Mesothelial cell of epicardium (in vitro differentiated cells): Measurements from ENCODE around the gene PRKN. TPM values are rescaled to one million over a fixed set of nuclear protein-coding genes. Genes with fewer than 3 reads are reported as not detected.

ENCODE experiments used
- DNase-seq, 2 experiments: peaks; one replicate each; pipeline ENCODE4 v3.0.0; 2021; ENCODE audit warnings: low spot score in 2 of 2; ENCODE audit not compliant: unreplicated experiment in 2 of 2
- H3K27ac Mint-ChIP-seq: 2 replicates; pipeline ENCODE4 v1.8.0; 2021; ENCODE audit warnings: mixed read lengths
- H3K27me3 Mint-ChIP-seq: 2 replicates; pipeline ENCODE4 v1.8.0; 2021; ENCODE audit warnings: low read depth, mixed read lengths
- H3K36me3 Mint-ChIP-seq: 2 replicates; pipeline ENCODE4 v1.8.0; 2021; ENCODE audit warnings: mixed read lengths
- H3K4me1 Mint-ChIP-seq: 2 replicates; pipeline ENCODE4 v1.8.0; 2021; ENCODE audit warnings: mixed read lengths
- H3K4me3 Mint-ChIP-seq: 2 replicates; pipeline ENCODE4 v1.8.0; 2021; ENCODE audit warnings: mild to moderate bottlenecking, moderate library complexity, mixed read lengths
- H3K9me3 Mint-ChIP-seq: 2 replicates; pipeline ENCODE4 v1.8.0; 2021; ENCODE audit warnings: mixed read lengths
- CTCF ChIP-seq: fragments of 200-600 bp; sonication (generic); IDR thresholded peaks from one replicate; pipeline ENCODE4 v1.5.0; 2021; ENCODE audit warnings: antibody characterized with exemption; ENCODE audit not compliant: unreplicated experiment
- total RNA-seq: library from RNA; stranded (reverse); gene quantifications from 3 replicates; pipeline ENCODE4 v1.2.1, GENCODE V29; 2021

Gene PRKN
- total RNA-seq, 1 donor from 2014 or later = 7.6 TPM

DNA sequence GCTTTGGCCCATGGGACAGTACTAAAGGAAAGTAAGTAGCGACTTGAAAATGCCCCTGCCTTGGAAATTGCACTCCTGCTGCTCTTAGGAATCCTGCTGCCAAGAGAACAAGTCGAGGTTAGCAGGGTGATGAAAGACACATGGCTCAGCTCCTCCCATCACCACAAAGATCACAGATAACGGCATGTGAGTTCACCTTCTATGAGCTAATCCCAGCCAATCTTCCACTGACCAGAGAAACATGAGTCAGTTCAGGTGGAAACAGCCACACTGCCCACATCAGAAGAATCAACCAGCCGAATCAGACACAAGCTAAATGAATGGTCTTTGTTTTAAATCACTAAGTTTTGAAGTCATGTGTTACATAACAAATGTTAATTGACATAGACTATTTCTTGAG, 106.3 kb downstream of the PRKN start:
- Mint-ChIP-seq H3K4me1 (peaks cover 4% of the 10 kb centered on the region), H3K9me3 (no peaks in the 10 kb centered on the region), H3K27me3 (no peaks in the 10 kb centered on the region), H3K4me3 (no peak overlapping the region), H3K36me3 (no peaks in the 10 kb centered on the region), H3K27ac (no peak overlapping the region)
- TF ChIP-seq CTCF = no peak
- DNase-seq = no peak

DNA sequence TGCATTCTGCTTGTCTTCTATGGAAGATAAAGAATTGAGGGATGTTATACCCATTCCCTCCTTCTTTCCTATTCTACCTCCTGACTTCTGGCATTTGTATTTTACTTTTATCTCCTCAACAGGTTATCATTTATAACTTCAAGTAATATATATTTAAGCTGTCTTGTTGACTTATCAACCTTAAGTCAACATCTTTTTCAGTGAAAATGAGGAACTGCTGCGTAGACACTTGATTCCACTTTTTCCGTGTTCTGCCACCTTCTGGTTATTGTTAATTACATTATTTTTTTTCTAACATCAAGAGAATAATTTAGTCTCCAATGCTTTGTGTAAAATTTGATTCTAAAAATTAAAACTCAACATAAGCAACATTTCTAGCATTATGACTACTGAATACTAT, 107.5 kb downstream of the PRKN start:
- DNase-seq = no peak
- Mint-ChIP-seq H3K27ac (no peak overlapping the region), H3K36me3 (no peaks in the 10 kb centered on the region), H3K27me3 (no peaks in the 10 kb centered on the region), H3K4me3 (no peak overlapping the region), H3K4me1 (peaks cover 4% of the 10 kb centered on the region), H3K9me3 (no peaks in the 10 kb centered on the region)
- TF ChIP-seq CTCF = no peak

- Mint-ChIP-seq H3K27me3 (no peaks in the 10 kb centered on the region), H3K4me1 (peaks cover 4% of the 10 kb centered on the region), H3K27ac (no peak overlapping the region), H3K9me3 (no peaks in the 10 kb centered on the region), H3K36me3 (no peaks in the 10 kb centered on the region), H3K4me3 (no peak overlapping the region)
- no peak for DNase-seq
- TF ChIP-seq CTCF = no peak
Observed at GRCh38 chr6:162618448-162619002, 109.0 kb downstream of the PRKN start.

GRCh38 chr6:162615016-162615705, 112.4 kb downstream of the PRKN start:
- Mint-ChIP-seq H3K4me3 (no peak overlapping the region), H3K27ac (no peak overlapping the region), H3K9me3 (no peaks in the 10 kb centered on the region), H3K4me1 (no peaks in the 10 kb centered on the region), H3K27me3 (no peaks in the 10 kb centered on the region), H3K36me3 (no peaks in the 10 kb centered on the region)
- no peak for DNase-seq
- no peak for TF ChIP-seq CTCF

DNA sequence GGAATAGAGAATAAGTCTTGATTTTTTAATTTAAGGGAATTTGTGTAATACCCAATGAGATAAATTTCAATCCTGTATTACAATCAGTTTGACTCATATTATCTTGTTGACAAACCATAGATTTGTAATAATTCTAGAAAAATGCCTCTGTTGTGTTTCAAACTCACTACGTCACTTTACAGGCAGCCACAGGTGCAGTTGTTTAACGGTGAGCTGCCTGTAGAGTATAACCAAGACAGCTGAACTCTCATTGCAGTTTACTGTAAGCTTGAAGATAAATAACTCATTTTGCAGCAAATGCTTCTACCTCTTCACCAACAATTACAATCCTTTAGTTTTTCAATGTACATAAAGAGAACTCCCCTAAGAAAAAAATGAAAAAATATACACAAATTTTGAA, 114.3 kb downstream of the PRKN start:
- Mint-ChIP-seq H3K36me3 (no peaks in the 10 kb centered on the region), H3K4me1 (no peaks in the 10 kb centered on the region), H3K4me3 (no peak overlapping the region), H3K27ac (no peak overlapping the region), H3K27me3 (no peaks in the 10 kb centered on the region), H3K9me3 (no peaks in the 10 kb centered on the region)
- no peak for TF ChIP-seq CTCF
- DNase-seq = no peak
